KOPT-K1 (cell line): ENCODE results near the gene P2RY8.
"Not testable (repeated sequence)": the region's sequence is repeated elsewhere in the genome, so short reads cannot be mapped to it uniquely, and the experiment has no call there.

ENCODE experiments used
- H3K27ac ChIP-seq: fragments of 200-600 bp; sonication (generic); 2 replicates; pipeline ENCODE4 v1.5.1; 2016; ENCODE audit warnings: antibody characterized with exemption, mild to moderate bottlenecking, low read depth, low read length; ENCODE audit not compliant: poor library complexity, severe bottlenecking
- H3K36me3 ChIP-seq: fragments of 200-600 bp; sonication (generic); 2 replicates; pipeline ENCODE4 v1.5.1; 2017; ENCODE audit warnings: antibody characterized with exemption, mild to moderate bottlenecking, low read length, moderate library complexity; ENCODE audit not compliant: insufficient read depth
- H3K9me3 ChIP-seq: fragments of 200-600 bp; sonication (generic); 2 replicates; pipeline ENCODE4 v1.5.1; 2017; ENCODE audit warnings: antibody characterized with exemption, low read length, mild to moderate bottlenecking; ENCODE audit not compliant: insufficient read depth, poor library complexity, severe bottlenecking

The P2RY8 gene

GRCh38 chrX:1511150-1511549 lies 25.8 kb downstream of the P2RY8 start:
- no peak overlapping the region for H3K27ac ChIP-seq
- H3K9me3 ChIP-seq: peaks cover 9% of the 10 kb centered on the region
- H3K36me3 ChIP-seq: peaks cover 67% of the 10 kb centered on the region

GRCh38 chrX:1507511-1508463 lies 29.2 kb downstream of the P2RY8 start:
- Histone ChIP-seq H3K27ac (no peak overlapping the region), H3K36me3 (peaks cover 79% of the 10 kb centered on the region), H3K9me3 (no peaks in the 10 kb centered on the region)

- no peaks in the 10 kb centered on the region for H3K9me3 ChIP-seq
- H3K27ac ChIP-seq: no peak overlapping the region
- H3K36me3 ChIP-seq: peaks cover 84% of the 10 kb centered on the region
Measured at GRCh38 chrX:1506916-1507315, 30.1 kb downstream of the P2RY8 start.

- peaks cover 83% of the 10 kb centered on the region for H3K36me3 ChIP-seq
- H3K27ac ChIP-seq: no peak overlapping the region
Measured at GRCh38 chrX:1502853-1503252, 34.1 kb downstream of the P2RY8 start.

GRCh38 chrX:1502241-1502640 lies 34.7 kb downstream of the P2RY8 start:
- Histone ChIP-seq H3K36me3 (peaks cover 83% of the 10 kb centered on the region), H3K27ac (no peak overlapping the region)

More at GRCh38 chrX:1502853-1503252, 34.1 kb downstream of the P2RY8 start:
- no peaks in the 10 kb centered on the region for H3K9me3 ChIP-seq

DNA sequence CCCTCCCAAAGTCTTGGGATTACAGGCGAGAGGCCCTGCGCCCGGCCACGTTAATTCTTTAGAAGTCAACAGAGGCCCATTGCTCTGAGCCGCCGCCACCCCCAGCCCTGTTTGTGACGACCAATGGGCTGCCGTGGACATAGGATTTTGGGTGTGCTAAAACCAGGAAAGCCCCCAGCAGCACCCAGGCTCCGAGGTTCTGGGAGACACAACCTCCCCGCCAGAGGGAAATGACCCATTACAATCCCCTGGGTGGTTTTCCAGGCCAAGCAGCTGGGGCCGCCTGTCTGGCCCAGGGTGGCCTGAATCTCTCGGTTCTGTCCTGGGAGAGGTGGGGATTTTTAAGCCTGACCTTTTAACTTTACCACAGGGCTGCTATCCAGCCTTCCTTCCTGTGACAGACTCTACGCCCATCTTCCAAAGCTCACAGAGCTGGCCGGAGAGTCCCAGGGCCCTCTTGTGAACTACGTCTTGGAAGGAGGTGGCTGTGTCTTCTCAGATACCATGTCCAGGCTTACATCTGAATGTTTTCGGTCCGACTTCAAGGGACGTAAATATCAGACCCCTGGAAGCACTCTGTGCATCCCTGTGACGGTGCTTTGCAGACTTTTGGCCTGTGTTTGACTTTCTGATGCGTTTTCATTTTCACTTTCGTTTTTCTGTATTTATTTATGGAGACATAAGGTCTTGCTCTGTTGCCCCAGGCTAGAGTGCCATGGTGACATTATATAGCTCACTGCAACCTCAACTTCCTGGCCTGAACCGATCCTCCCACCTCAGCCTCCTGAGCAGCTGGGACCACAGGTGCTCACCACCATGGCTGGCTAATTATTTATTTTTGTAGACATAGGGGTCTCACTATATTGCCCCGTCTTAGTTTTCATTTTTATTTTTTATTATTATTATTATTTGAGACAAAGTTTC lies 36.0 kb downstream of the P2RY8 start:
- peak overlapping the region; percentile 47 for H3K27ac ChIP-seq
- peaks cover 79% of the 10 kb centered on the region for H3K36me3 ChIP-seq
- no peaks in the 10 kb centered on the region for H3K9me3 ChIP-seq

More at GRCh38 chrX:1502241-1502640, 34.7 kb downstream of the P2RY8 start:
- no peaks in the 10 kb centered on the region for H3K9me3 ChIP-seq

DNA sequence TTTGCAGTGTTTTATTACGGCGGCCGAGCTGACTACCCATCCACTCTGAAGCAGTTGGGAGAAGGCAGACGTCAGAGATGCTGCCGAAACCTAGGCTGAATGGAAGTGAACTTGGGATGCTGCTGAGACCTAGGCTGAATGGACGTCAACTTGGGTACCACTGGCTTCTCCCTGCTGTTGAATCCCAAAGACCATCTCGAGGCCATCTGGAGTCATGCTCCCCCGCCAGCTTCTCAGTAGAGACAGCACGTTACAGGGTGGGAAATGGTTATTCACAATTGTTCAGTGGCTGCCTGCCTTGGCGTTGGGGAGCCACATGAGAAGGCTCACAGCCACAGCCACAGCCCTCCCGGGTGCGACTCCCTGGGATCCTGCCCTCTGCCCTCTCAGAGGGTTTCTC lies 40.9 kb downstream of the P2RY8 start:
- Histone ChIP-seq H3K27ac (peak overlapping the region; percentile 51), H3K9me3 (no peaks in the 10 kb centered on the region), H3K36me3 (peaks cover 63% of the 10 kb centered on the region)

DNA sequence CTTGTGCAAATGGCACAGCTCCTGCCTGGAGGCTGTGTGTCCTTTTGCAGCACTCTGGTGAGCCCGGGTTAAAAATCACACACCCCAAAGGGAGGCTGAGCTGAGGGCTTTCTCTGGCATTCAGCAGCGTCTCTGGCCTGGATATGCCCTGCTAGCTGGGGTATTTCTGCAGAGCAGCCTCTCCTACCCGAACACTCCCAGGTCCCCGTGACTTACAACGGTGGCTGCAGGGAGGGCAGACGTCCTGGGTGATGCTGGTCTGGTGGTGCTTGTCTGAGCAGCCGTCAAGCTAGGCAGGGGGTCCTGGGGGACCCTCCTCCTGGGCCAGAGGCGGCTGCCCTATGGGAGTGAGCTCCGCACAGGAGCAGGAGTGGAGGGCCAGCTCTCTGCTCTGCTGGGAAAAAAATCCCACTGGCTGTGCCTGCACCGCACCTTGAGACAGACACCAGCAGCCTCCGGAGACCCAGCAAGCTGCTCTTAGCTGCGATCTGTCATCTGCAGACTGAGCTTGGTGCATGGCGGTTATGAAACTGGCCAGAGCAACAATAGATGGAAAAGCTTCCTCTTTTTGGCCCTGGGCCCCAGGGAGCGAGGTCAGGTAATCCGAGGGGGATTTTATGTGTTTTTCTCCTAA lies 43.0 kb downstream of the P2RY8 start:
- H3K9me3 ChIP-seq: no peaks in the 10 kb centered on the region
- H3K36me3 ChIP-seq: peaks cover 64% of the 10 kb centered on the region
- peak overlapping the region; percentile 67 for H3K27ac ChIP-seq

GRCh38 chrX:1493412-1493811 lies 43.6 kb downstream of the P2RY8 start:
- H3K36me3 ChIP-seq: peaks cover 70% of the 10 kb centered on the region
- no peaks in the 10 kb centered on the region for H3K9me3 ChIP-seq
- H3K27ac ChIP-seq: peak overlapping the region; percentile 67

GRCh38 chrX:1492421-1493012 lies 44.5 kb downstream of the P2RY8 start:
- no peaks in the 10 kb centered on the region for H3K9me3 ChIP-seq
- H3K27ac ChIP-seq: peak overlapping the region; percentile 39
- peaks cover 72% of the 10 kb centered on the region for H3K36me3 ChIP-seq

GRCh38 chrX:1491851-1492349 lies 45.1 kb downstream of the P2RY8 start:
- Histone ChIP-seq H3K27ac (no peak overlapping the region), H3K9me3 (peaks cover 1% of the 10 kb centered on the region), H3K36me3 (peaks cover 73% of the 10 kb centered on the region)

DNA sequence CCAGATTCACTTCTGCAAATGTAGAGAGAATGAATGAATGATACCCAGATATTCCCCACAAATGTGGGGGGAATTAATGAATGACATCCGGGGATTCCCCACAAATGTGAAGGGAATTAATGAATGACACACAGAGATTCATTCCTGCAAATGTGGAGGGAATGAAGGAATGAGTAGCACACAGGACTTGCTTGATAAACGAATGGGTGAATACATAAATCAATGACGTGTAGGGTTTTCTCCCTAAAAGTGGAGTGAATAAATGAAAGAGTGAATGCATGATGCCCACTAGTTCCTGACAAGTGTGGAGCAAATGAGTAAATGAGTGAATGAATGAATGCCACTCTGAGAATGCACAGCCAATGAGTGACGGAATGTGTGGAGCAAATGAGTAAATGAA lies 45.7 kb downstream of the P2RY8 start:
- peaks cover 76% of the 10 kb centered on the region for H3K36me3 ChIP-seq
- not testable (repeated sequence) for H3K9me3 ChIP-seq, H3K27ac ChIP-seq

DNA sequence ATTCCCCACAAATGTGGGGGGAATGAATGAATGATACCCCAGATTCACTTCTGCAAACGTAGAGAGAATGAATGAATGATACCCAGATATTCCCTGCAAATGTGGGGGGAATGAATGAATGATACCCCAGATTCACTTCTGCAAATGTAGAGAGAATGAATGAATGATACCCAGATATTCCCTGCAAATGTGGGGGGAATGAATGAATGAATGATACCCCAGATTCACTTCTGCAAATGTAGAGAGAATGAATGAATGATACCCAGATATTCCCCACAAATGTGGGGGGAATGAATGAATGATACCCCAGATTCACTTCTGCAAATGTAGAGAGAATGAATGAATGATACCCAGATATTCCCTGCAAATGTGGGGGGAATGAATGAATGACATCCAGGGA lies 46.3 kb downstream of the P2RY8 start:
- Histone ChIP-seq H3K36me3 (peaks cover 75% of the 10 kb centered on the region), H3K9me3 (peaks cover 10% of the 10 kb centered on the region)
- H3K27ac ChIP-seq: not testable (repeated sequence)

GRCh38 chrX:1489354-1489753 lies 47.6 kb downstream of the P2RY8 start:
- Histone ChIP-seq H3K9me3 (peaks cover 10% of the 10 kb centered on the region), H3K36me3 (peaks cover 73% of the 10 kb centered on the region)
- H3K27ac ChIP-seq: not testable (repeated sequence)
